Activated B cell treated with CpG ODN at 0.5 μM for 24 hours (primary cell): ENCODE data around the gene CCDC180. TPM values are rescaled to one million over a fixed set of nuclear protein-coding genes. Genes with fewer than 3 reads are reported as not detected.
"Not testable (repeated sequence)": the region's sequence is repeated elsewhere in the genome, so short reads cannot be mapped to it uniquely, and the experiment has no call there.

ENCODE experiments used
- ATAC-seq: fragments of 200-7000 bp; cut with Tn5 transposase; one replicate; pipeline ENCODE4 v1.10.0; 2021; ENCODE audit warnings: low read depth, mild to moderate bottlenecking, moderate library complexity
- CTCF ChIA-PET: fragments of 350-600 bp; sonication (Branson Sonifier 250); formaldehyde crosslinking; loops from one replicate; lab custom pipeline; 2021; ENCODE audit warnings: antibody characterized with exemption; lab: Charles Lee
- POLR2A ChIA-PET: fragments of 350-600 bp; sonication (Branson Sonifier 250); formaldehyde crosslinking; loops from one replicate; lab custom pipeline; 2021; ENCODE audit warnings: antibody characterized with exemption; lab: Charles Lee
- DNase-seq: peaks from one replicate; pipeline ENCODE4 v3.0.0; 2022
- H3K27ac Mint-ChIP-seq: one replicate; pipeline ENCODE4 v1.8.0; 2020; ENCODE audit warnings: mixed read lengths
- H3K27me3 Mint-ChIP-seq: one replicate; pipeline ENCODE4 v1.8.0; 2021; ENCODE audit warnings: mixed read lengths
- H3K36me3 Mint-ChIP-seq: one replicate; pipeline ENCODE4 v1.8.0; 2021; ENCODE audit warnings: low read depth, mixed read lengths
- H3K4me1 Mint-ChIP-seq: one replicate; pipeline ENCODE4 v1.8.0; 2021; ENCODE audit warnings: mixed read lengths
- H3K4me3 Mint-ChIP-seq: one replicate; pipeline ENCODE4 v1.8.0; 2020; ENCODE audit warnings: mild to moderate bottlenecking, mixed read lengths
- H3K9me3 Mint-ChIP-seq: one replicate; pipeline ENCODE4 v1.8.0; 2020; ENCODE audit warnings: mixed read lengths
- intact Hi-C: fragments of 100-400 bp; cut with micrococcal nuclease; formaldehyde crosslinking; loops from one replicate; pipeline ENCODE4 v1.15.1; 2024
- total RNA-seq: library from RNA; stranded (reverse); gene quantifications from 2 replicates; pipeline ENCODE4 v1.2.3, GENCODE V29; 2022
- TF ChIP-seq, protein P1 (sequence below): fragments of 200-600 bp; IDR thresholded peaks from one replicate; pipeline ENCODE4 v1.8.0; 2022; ENCODE audit warnings: antibody characterized with exemption, mild to moderate bottlenecking

CCDC180 gene
- total RNA-seq, 1 donor from 2014 or later = 4.0 TPM

GRCh38 chr9:97324954-97325353, 17.5 kb downstream of the CCDC180 start:
- H3K36me3 Mint-ChIP-seq = peaks cover 41% of the 10 kb centered on the region
- no peak overlapping the region for H3K27ac Mint-ChIP-seq
- intact Hi-C loops = no loop called here
- no peaks in the 10 kb centered on the region for H3K27me3 Mint-ChIP-seq
- DNase-seq = no peak
- CTCF ChIA-PET = no interaction called here
- TF ChIP-seq, protein P1, sequence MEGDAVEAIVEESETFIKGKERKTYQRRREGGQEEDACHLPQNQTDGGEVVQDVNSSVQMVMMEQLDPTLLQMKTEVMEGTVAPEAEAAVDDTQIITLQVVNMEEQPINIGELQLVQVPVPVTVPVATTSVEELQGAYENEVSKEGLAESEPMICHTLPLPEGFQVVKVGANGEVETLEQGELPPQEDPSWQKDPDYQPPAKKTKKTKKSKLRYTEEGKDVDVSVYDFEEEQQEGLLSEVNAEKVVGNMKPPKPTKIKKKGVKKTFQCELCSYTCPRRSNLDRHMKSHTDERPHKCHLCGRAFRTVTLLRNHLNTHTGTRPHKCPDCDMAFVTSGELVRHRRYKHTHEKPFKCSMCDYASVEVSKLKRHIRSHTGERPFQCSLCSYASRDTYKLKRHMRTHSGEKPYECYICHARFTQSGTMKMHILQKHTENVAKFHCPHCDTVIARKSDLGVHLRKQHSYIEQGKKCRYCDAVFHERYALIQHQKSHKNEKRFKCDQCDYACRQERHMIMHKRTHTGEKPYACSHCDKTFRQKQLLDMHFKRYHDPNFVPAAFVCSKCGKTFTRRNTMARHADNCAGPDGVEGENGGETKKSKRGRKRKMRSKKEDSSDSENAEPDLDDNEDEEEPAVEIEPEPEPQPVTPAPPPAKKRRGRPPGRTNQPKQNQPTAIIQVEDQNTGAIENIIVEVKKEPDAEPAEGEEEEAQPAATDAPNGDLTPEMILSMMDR = no peak
- no peak overlapping the region for H3K4me3 Mint-ChIP-seq
- ATAC-seq = no peak
- no peaks in the 10 kb centered on the region for H3K4me1 Mint-ChIP-seq
- POLR2A ChIA-PET = no interaction called here
- H3K9me3 Mint-ChIP-seq = no peaks in the 10 kb centered on the region

- Mint-ChIP-seq H3K4me1 (no peaks in the 10 kb centered on the region), H3K4me3 (no peak overlapping the region), H3K27ac (no peak overlapping the region), H3K36me3 (peaks cover 39% of the 10 kb centered on the region), H3K9me3 (no peaks in the 10 kb centered on the region), H3K27me3 (no peaks in the 10 kb centered on the region)
- TF ChIP-seq, protein P1 = no peak
- POLR2A ChIA-PET = no interaction called here
- ATAC-seq (no peak), DNase-seq (no peak)
- intact Hi-C loops = no loop called here
- CTCF ChIA-PET = no interaction called here
Measured at GRCh38 chr9:97327562-97327961, 20.1 kb downstream of the CCDC180 start.

- no peaks in the 10 kb centered on the region for H3K4me1 Mint-ChIP-seq
- intact Hi-C loops = no loop called here
- TF ChIP-seq, protein P1 = no peak
- no peak overlapping the region for H3K27ac Mint-ChIP-seq
- peaks cover 39% of the 10 kb centered on the region for H3K36me3 Mint-ChIP-seq
- DNase-seq (no peak), ATAC-seq (no peak)
- ChIA-PET CTCF (no interaction called here), POLR2A (no interaction called here)
- H3K27me3 Mint-ChIP-seq = no peaks in the 10 kb centered on the region
- H3K9me3 Mint-ChIP-seq = no peaks in the 10 kb centered on the region
- H3K4me3 Mint-ChIP-seq = no peak overlapping the region
Measured at GRCh38 chr9:97332993-97333392, 25.5 kb downstream of the CCDC180 start.

DNA sequence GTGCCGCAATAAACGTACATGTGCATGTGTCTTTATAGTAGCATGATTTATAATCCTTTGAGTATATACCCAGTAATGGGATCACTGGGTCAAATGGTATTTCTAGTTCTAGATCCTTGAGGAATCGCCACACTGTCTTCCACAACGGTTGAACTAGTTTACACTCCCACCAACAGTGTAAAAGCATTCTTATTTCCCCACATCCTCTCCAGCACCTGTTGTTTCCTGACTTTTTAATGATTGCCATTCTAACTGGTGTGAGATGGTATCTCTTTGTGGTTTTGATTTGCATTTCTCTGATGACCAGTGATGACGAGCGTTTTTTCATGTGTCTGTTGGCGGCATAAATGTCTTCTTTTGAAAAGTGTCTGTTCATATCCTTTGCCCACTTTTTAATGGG, 28.2 kb downstream of the CCDC180 start:
- H3K4me1 Mint-ChIP-seq, H3K4me3 Mint-ChIP-seq, H3K27ac Mint-ChIP-seq, H3K27me3 Mint-ChIP-seq, intact Hi-C loops, ATAC-seq, DNase-seq, POLR2A ChIA-PET, H3K9me3 Mint-ChIP-seq, CTCF ChIA-PET: not testable (repeated sequence)
- peaks cover 42% of the 10 kb centered on the region for H3K36me3 Mint-ChIP-seq

GRCh38 chr9:97348871-97349270, 41.4 kb downstream of the CCDC180 start:
- no peaks in the 10 kb centered on the region for H3K9me3 Mint-ChIP-seq
- no peak for DNase-seq
- no peak for ATAC-seq
- POLR2A ChIA-PET = no interaction called here
- H3K4me3 Mint-ChIP-seq = no peak overlapping the region
- intact Hi-C loops = no loop called here
- no peak overlapping the region for H3K27ac Mint-ChIP-seq
- TF ChIP-seq, protein P1 = no peak
- CTCF ChIA-PET = no interaction called here
- peaks cover 25% of the 10 kb centered on the region for H3K36me3 Mint-ChIP-seq
- no peaks in the 10 kb centered on the region for H3K27me3 Mint-ChIP-seq
- H3K4me1 Mint-ChIP-seq = no peaks in the 10 kb centered on the region

DNA sequence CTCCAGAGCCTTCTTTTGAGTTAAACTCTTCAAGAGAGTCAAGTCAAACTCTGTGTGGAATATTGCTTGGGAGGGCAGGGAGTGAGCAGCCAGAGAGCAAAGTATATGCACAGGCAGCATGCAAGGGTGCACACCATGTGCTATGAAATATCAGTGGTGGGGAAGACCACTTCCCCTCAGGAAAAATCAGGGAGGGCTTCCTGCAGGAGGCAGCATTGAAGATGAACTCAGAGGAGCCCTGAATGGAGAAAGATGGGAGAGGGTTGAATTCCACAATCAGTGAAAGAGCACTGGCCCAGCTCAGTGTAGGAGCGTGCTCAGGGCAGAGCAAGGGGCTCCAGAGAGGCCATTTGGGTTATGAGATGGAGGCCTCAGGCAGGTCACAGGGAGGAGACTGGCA, 41.9 kb downstream of the CCDC180 start:
- DNase-seq (no peak), ATAC-seq (no peak)
- Mint-ChIP-seq H3K9me3 (no peaks in the 10 kb centered on the region), H3K27me3 (no peaks in the 10 kb centered on the region), H3K4me1 (no peaks in the 10 kb centered on the region), H3K4me3 (no peak overlapping the region), H3K36me3 (peaks cover 23% of the 10 kb centered on the region), H3K27ac (no peak overlapping the region)
- ChIA-PET POLR2A (no interaction called here), CTCF (no interaction called here)
- intact Hi-C loops = no loop called here
- TF ChIP-seq, protein P1 = no peak
